ENCODE measurements around the gene CBX4.

CBX4 gene

GRCh38 chr17:79862238-79862637 lies 23.0 kb upstream of the CBX4 start:
- Histone ChIP-seq H3K9me3 (ENCODE audit: control insufficient read depth, low read length) (no peaks in the 10 kb centered on the region), H2AFZ (no peak overlapping the region)
- no peak for TF ChIP-seq CTCF (IDR thresholded peaks at IDR 0.05)

GRCh38 chr17:79861413-79862216 lies 22.4 kb upstream of the CBX4 start:
- no peak overlapping the region for H3K27ac ChIP-seq
- H3K4me1 ChIP-seq: no peaks in the 10 kb centered on the region
- no peaks in the 10 kb centered on the region for H3K79me2 ChIP-seq
- H3K4me3 ChIP-seq (ENCODE audit: low read depth, low read length): no peak overlapping the region
- H3K4me2 ChIP-seq (ENCODE audit: low read length): no peak overlapping the region
- no peak overlapping the region for H3K9ac ChIP-seq
- H3K9me3 ChIP-seq (ENCODE audit: control insufficient read depth, low read length): no peaks in the 10 kb centered on the region
- no peak overlapping the region for H2AFZ ChIP-seq
- TF ChIP-seq CTCF (IDR thresholded peaks at IDR 0.05): no peak
- no peaks in the 10 kb centered on the region for H3K36me3 ChIP-seq (ENCODE audit: control insufficient read depth, insufficient read depth, low read length)
- no peaks in the 10 kb centered on the region for H3K27me3 ChIP-seq (ENCODE audit: control insufficient read depth, insufficient read depth, low read length)

More at GRCh38 chr17:79862238-79862637, 23.0 kb upstream of the CBX4 start:
- no peaks in the 10 kb centered on the region for H3K36me3 ChIP-seq (ENCODE audit: control insufficient read depth, insufficient read depth, low read length)
- H3K4me3 ChIP-seq (ENCODE audit: low read depth, low read length): no peak overlapping the region
- no peaks in the 10 kb centered on the region for H3K79me2 ChIP-seq
- H3K27ac ChIP-seq: no peak overlapping the region
- H3K9ac ChIP-seq: no peak overlapping the region
- H3K4me1 ChIP-seq: no peaks in the 10 kb centered on the region
- H3K27me3 ChIP-seq (ENCODE audit: control insufficient read depth, insufficient read depth, low read length): no peaks in the 10 kb centered on the region
- no peak overlapping the region for H3K4me2 ChIP-seq (ENCODE audit: low read length)

- no peak overlapping the region for H3K9ac ChIP-seq
- no peak for TF ChIP-seq CTCF (IDR thresholded peaks at IDR 0.05)
- no peak overlapping the region for H2AFZ ChIP-seq
- H3K4me3 ChIP-seq (ENCODE audit: low read depth, low read length): no peak overlapping the region
- no peaks in the 10 kb centered on the region for H3K36me3 ChIP-seq (ENCODE audit: control insufficient read depth, insufficient read depth, low read length)
- no peak overlapping the region for H3K4me2 ChIP-seq (ENCODE audit: low read length)
- H3K27ac ChIP-seq: no peak overlapping the region
- H3K4me1 ChIP-seq: no peaks in the 10 kb centered on the region
- no peaks in the 10 kb centered on the region for H3K79me2 ChIP-seq
- H3K27me3 ChIP-seq (ENCODE audit: control insufficient read depth, insufficient read depth, low read length): no peaks in the 10 kb centered on the region
- H3K9me3 ChIP-seq (ENCODE audit: control insufficient read depth, low read length): no peaks in the 10 kb centered on the region
Measured at GRCh38 chr17:79859676-79860615, 20.7 kb upstream of the CBX4 start.

DNA sequence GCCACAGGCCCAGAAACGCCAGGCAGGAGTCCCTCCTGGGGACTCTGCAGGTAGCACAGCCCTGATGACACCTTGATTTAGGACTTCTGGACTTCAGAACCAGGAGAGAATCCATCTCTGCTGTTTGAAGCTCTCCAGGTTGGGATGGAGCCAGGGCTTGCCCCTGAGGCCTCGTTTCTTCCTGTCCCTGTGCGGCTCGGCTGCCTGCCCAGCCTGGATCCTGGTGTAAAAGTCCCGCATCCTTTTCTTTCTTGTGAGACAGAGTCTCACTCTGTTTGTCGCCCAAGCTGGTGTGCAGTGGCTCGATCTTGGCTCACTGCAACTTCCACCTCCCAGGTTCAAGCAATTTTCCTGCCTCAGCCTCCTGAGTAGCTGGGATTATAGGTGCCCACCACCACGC lies 17.9 kb upstream of the CBX4 start:
- Histone ChIP-seq H3K36me3 (ENCODE audit: control insufficient read depth, insufficient read depth, low read length) (no peaks in the 10 kb centered on the region), H3K4me3 (ENCODE audit: low read depth, low read length) (no peak overlapping the region), H3K27ac (no peak overlapping the region), H3K4me2 (ENCODE audit: low read length) (no peak overlapping the region), H3K4me1 (no peaks in the 10 kb centered on the region), H3K79me2 (no peaks in the 10 kb centered on the region), H3K9me3 (ENCODE audit: control insufficient read depth, low read length) (no peaks in the 10 kb centered on the region), H3K9ac (no peak overlapping the region), H2AFZ (no peak overlapping the region), H3K27me3 (ENCODE audit: control insufficient read depth, insufficient read depth, low read length) (no peaks in the 10 kb centered on the region)
- TF ChIP-seq CTCF (IDR thresholded peaks at IDR 0.05): no peak
